ENCODE measurements around the gene VPS51. TPM values are rescaled to one million over a fixed set of nuclear protein-coding genes. Genes with fewer than 3 reads are reported as not detected.

Gene VPS51
- total RNA-seq, 1 experiment from 2014 or later = 123 TPM

GRCh38 chr11:65111744-65112545 lies 15.9 kb downstream of the VPS51 start, which contains the start of gene TM7SF2 (continued):
- no peak; the same call in 1 of the 2 replicates for TF ChIP-seq TEAD4 (CRISPR knock-in tag; IDR thresholded peaks at IDR 0.05)
- 0 out of 2 replicates have a peak, but pooled peaks have one; percentile 70 for TF ChIP-seq EMX1 (CRISPR knock-in tag; IDR thresholded peaks at IDR 0.05)
- peak; percentile 73 for TF ChIP-seq AR (CRISPR knock-in tag; IDR thresholded peaks at IDR 0.05)
- no peak for TF ChIP-seq IRF2 (CRISPR knock-in tag; IDR thresholded peaks at IDR 0.05; ENCODE audit: borderline replicate concordance, low read depth)
- no peak for TF ChIP-seq HMGXB4 (CRISPR knock-in tag; IDR thresholded peaks at IDR 0.05)
- no peak for TF ChIP-seq SMAD4 (CRISPR knock-in tag; IDR thresholded peaks at IDR 0.05)
- TF ChIP-seq FOXJ3 (CRISPR knock-in tag; IDR thresholded peaks at IDR 0.05; ENCODE audit: borderline replicate concordance) = no peak
- no peak for TF ChIP-seq NR2C2 (CRISPR knock-in tag; IDR thresholded peaks at IDR 0.05)
- TF ChIP-seq ZBTB43 (CRISPR knock-in tag; IDR thresholded peaks at IDR 0.05) = 0 out of 2 replicates have a peak, but pooled peaks have one; percentile 21
- TF ChIP-seq ATF3 (CRISPR knock-in tag; conservative IDR thresholded peaks at IDR 0.05) = no peak
- no peak for TF ChIP-seq ZNF423 (CRISPR knock-in tag; IDR thresholded peaks at IDR 0.05)
- no peak for TF ChIP-seq ZNF512 (CRISPR knock-in tag; IDR thresholded peaks at IDR 0.05; ENCODE audit: borderline replicate concordance)
- peak; percentile 83 for TF ChIP-seq NFYB (CRISPR knock-in tag; conservative IDR thresholded peaks at IDR 0.05; ENCODE audit: low read depth)
- no peak for TF ChIP-seq NR1H2 (CRISPR knock-in tag; IDR thresholded peaks at IDR 0.05)
- TF ChIP-seq FOXP1 (CRISPR knock-in tag; IDR thresholded peaks at IDR 0.05; ENCODE audit: borderline replicate concordance) = no peak
- TF ChIP-seq PREB (CRISPR knock-in tag; IDR thresholded peaks at IDR 0.05; ENCODE audit: borderline replicate concordance) = peak; percentile 77; the same call in 1 of the 2 replicates
- no peak for TF ChIP-seq ATF6 (CRISPR knock-in tag; IDR thresholded peaks at IDR 0.05)
- TF ChIP-seq ESRRA (CRISPR knock-in tag; IDR thresholded peaks at IDR 0.05; ENCODE audit: borderline replicate concordance) = no peak
- TF ChIP-seq KAT7 (CRISPR knock-in tag; IDR thresholded peaks at IDR 0.05; ENCODE audit: borderline replicate concordance) = no peak
- TF ChIP-seq E2F1 (CRISPR knock-in tag; IDR thresholded peaks at IDR 0.05) = no peak
- no peak for TF ChIP-seq GTF2I (CRISPR knock-in tag; conservative IDR thresholded peaks at IDR 0.05)
- TF ChIP-seq NFE2L1 (CRISPR knock-in tag; IDR thresholded peaks at IDR 0.05) = no peak
